ENCODE results near the gene MAP4.

DNA sequence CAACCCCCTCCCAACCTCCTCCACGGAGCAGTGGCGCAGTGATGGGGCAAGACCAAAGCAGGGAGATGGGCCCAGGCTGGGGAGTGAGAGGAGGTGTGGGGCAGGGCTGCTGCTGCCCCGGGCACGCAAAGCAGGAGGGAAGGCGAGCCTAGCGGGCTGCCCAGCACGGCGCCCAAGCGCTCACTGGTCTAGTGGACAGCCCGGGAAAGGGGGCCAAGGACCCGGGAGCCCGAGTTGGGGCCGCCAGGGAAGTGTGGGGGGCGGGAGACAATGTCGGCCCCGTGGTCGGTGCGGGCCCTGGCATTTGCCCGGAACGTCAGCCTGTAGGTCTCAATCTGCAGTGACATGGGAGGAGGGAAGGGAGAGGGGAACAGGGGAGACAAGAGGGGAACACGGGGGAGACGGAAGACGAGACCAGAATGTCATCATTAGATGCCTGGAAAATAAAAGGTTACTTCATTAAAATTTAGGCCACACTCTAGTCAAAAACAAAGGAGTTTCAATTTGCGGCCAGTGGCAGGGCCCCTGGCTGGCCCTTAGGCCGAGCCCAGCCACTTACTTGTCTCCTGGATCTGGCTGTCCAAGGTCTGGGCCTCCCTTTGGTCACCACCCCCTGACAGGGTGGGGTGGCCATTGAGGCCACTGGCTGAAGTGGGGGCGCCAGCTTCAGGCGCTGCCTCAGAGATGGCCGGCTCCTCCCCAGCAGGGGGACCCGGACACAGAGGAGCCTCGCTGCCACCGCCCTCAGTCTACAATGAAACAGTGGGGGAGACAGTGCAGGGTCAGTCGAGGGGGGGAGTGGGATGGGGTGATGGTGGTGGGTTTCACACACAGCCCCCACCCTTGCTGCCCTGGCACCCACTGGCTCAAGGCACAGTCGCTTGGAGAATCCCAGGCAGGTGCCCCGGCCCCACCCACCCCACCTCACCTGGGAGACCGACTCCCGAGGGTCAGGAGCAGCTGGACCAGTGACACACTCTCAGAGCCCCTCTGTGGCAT lies 163.3 kb downstream of the MAP4 start:
- TF ChIP-seq EZH2 (IDR thresholded peaks at IDR 0.05; ENCODE audit: low read length, unreplicated experiment) (no peak), EZH2phosphoT487 (IDR thresholded peaks at IDR 0.05; ENCODE audit: borderline replicate concordance, low read length) (no peak)
- TF ChIP-seq, protein P1, sequence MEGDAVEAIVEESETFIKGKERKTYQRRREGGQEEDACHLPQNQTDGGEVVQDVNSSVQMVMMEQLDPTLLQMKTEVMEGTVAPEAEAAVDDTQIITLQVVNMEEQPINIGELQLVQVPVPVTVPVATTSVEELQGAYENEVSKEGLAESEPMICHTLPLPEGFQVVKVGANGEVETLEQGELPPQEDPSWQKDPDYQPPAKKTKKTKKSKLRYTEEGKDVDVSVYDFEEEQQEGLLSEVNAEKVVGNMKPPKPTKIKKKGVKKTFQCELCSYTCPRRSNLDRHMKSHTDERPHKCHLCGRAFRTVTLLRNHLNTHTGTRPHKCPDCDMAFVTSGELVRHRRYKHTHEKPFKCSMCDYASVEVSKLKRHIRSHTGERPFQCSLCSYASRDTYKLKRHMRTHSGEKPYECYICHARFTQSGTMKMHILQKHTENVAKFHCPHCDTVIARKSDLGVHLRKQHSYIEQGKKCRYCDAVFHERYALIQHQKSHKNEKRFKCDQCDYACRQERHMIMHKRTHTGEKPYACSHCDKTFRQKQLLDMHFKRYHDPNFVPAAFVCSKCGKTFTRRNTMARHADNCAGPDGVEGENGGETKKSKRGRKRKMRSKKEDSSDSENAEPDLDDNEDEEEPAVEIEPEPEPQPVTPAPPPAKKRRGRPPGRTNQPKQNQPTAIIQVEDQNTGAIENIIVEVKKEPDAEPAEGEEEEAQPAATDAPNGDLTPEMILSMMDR (conservative IDR thresholded peaks at IDR 0.05; ENCODE audit: low read depth, low read length) = no peak

Data from PC-3 (cell line).